ENCODE results near the gene QRFP. TPM values are rescaled to one million over a fixed set of nuclear protein-coding genes. Genes with fewer than 3 reads are reported as not detected.

QRFP gene
- total RNA-seq, 1 donor from 2014 or later: 0.48 TPM

DNA sequence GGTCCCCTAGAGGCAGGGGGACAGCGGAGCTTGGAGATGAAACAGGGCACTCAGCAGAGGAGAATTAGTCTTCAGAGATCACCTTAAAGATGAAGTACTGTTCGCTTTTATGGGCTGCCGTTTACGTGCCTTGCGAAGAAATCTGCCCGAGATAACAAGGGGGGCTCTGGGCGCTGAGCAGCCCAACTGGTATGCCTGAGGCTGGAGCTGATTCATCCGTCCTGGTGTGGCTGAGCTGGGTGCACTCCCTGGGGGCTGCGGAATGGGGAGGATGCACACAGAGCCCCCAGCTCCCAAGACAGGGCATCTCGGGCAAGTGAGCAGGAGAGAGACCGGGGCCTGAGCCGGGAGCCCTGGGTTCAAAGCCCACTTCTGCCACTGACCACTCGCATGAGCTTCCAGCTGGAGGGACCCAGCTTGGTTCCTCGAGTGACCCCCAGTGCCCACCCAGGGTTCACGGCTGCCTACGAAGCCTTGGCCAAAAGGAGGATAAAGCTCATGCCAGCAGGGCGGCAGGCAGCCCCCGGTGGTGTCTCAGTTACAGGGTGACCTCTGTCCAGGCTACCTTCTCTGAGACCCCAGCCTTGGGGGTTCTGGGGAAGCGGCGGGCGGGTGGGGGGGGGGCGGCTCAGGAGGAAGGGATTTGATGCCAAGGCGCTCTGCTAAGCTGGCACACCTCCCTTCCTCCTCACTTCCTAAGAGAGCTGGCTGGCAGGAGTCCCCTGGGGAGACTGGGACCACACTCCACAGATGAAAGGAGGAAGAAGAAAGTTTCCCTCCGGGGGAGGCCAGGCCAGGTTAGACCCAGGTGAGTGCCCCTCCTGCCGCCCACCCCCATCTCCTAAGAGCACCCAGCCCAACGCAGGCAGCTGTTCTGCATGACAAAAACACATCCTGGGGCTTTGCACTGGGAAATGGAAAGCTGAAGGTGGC is 36.8 kb upstream of the QRFP start:
- DNase-seq (ENCODE audit: low spot score): peak; percentile 86

- peak; percentile 84 for DNase-seq (ENCODE audit: low spot score)
Measured at GRCh38 chr9:130932255-130933079, 35.9 kb upstream of the QRFP start.

DNA sequence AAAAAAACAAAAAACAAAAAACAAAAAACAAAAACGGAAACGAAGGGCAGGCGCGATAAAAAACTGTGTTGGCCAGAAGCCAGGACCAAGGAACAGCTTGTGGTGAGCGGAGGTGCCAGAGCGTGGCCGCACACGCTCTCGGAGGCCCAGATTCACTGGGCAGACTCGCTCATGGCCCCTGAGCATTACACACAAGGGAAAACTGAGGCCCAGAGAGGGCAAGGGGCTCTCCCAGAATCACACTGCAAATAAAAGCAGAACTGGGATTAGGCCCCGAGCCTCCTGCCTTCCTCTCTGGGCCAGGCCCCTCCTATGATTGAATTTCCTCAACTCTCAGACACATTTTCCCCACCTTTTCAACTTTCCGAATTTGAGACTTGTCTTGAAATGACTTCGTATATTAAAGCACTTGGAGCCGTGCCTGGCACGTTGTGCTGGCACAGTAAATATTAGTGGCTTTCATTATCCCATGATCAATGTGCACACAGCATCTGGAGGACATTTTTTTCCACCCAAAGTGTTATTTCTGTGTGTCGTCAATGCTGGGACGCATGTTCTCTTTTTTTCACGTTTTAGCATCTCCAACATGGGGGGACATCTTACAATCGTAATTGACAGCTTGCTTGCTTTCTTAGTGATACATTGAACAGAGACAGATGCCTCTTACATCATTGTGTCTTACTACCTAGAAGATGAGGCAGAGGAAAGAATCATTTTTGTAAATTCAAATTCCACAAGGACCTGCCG is 35.1 kb upstream of the QRFP start:
- no peak for DNase-seq (ENCODE audit: low spot score)

GRCh38 chr9:130930804-130931349 is 34.3 kb upstream of the QRFP start:
- no peak for DNase-seq (ENCODE audit: low spot score)

- no peak for DNase-seq (ENCODE audit: low spot score)
Measured at GRCh38 chr9:130930132-130930803, 33.7 kb upstream of the QRFP start.

GRCh38 chr9:130929571-130930038 is 33.0 kb upstream of the QRFP start:
- no peak for DNase-seq (ENCODE audit: low spot score)

DNA sequence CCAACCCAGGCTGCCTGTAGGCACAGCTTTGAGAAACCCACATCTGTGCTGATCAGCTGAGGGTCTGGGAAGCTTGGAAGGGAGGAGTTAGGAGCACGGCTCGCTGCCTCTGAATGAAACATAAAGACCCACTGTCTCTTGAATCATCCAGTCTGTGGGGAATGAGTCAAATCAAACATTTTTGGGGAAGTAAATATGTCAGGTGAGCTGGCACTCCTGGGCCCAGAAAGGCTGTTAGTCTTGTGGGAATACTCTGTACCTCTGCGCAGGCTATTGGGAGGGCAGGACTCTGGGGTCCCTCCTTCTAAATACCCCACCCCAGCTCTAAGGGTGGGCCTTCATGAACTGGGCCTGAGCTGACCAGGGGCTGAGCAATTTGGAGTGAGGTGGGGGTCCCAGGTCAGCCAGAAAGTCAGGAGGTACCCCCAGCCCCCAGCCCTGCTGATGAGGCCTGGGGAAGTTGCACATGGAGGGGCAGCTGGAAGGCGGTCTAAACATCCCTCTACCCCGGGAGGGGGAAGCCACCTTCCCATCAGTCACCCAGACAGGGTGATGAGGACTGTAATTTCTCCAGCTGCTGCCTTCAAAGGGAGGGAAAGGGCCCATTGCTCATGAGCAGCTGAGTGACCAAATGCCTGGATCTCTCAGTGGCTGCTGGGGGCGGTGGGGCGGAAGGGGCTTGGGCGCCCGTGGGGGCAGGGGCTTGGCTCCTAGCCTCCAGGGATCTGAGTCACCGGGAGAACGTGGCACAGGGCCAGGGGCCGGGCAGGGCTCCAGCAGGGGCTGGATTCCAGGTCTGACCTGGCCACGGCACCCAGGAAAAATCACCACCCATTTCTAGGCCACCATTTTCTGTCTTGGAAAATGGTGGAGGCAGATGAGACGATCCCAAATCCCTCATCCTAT is 31.6 kb upstream of the QRFP start:
- no peak for DNase-seq (ENCODE audit: low spot score)

GRCh38 chr9:130927338-130927737 is 30.7 kb upstream of the QRFP start:
- no peak for DNase-seq (ENCODE audit: low spot score)

DNA sequence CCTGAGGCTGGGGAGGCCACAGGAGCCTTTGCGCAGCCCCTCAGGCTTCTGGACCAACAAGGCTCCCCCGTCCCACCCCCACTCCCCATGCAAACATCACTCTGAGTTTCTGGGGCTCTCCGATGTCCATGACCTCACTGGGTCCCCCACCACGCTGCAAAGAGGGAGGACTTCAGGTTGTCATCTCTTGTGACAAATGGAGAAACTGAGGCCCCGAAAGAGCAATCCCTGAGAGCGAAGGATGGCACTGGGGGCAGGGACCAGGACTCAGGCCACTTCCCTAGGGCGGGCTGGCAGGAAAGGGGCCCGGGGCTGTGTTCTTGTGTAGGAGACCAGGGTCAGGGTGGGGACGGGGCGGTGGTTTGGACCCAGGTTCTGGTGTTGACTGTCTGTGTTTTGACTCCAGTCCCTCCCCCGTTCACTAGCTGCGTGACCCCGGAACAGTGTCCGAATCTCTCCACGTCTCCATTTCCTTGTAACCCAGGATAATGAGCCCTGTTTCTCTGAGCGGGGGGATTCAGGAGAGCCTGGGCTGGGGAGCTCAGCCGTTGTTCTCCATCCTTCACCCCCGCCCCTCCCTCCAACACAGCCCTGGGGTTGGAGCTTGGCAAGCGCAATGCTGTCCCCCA is 28.6 kb upstream of the QRFP start:
- no peak for DNase-seq (ENCODE audit: low spot score)

DNA sequence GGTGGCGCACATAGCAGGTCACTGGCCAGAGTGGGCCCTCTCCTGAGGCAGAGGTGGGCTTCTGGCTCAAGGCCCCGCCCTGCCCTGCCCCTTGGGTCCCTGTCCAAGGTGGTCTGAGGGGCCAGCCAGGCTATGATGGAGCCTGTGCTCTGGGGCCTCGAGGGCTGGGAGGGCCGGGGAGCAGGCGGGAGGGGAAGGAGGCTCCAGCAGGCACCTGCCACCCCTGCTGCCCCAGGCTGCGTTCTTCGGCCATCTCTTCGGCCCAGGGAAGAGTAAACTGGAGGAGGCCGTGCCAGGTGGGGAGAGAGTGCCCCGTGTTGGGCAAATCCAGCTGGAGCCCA is 27.8 kb upstream of the QRFP start:
- DNase-seq (ENCODE audit: low spot score): no peak

DNA sequence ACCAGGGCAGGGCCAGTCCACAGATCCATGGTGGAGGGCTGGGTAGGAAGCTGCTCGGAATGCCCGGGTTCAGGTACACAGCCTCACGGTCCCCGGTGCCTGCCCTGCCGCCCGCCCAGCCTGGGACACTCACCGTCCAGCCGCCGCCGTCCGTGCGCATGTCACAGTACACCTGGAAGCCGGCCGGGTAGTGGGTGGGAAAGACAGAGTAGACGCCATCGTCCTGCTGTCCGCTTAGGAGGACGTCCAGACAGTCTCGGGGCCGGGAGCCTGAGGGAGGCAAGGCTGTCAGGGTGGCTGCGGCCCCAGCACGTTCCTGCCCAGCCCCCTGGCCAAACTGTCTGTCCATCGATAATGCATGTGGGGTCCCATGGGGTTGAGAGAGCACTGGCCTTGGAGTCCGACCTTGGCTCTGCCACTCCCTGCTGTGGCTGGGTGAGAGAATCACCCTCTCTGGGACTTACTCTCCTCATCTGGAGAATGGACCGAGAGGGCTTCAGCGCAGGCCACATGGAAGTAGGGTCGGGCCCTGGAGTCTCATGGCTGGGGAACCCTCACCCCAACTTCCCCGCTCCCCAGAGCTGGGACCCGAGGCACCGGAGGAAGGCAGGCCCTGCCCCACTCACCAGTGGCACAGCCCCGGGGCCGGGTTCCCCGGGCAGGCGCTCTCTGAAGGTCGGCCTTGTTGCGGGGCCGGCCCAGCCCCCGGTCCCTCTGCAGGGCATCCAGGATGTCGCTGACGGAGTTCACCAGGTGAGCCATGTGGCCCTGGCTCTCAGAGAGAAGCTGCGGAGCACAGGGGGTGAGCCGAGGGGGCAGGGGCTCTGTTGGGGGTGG is 27.2 kb upstream of the QRFP start:
- DNase-seq (ENCODE audit: low spot score): no peak

DNA sequence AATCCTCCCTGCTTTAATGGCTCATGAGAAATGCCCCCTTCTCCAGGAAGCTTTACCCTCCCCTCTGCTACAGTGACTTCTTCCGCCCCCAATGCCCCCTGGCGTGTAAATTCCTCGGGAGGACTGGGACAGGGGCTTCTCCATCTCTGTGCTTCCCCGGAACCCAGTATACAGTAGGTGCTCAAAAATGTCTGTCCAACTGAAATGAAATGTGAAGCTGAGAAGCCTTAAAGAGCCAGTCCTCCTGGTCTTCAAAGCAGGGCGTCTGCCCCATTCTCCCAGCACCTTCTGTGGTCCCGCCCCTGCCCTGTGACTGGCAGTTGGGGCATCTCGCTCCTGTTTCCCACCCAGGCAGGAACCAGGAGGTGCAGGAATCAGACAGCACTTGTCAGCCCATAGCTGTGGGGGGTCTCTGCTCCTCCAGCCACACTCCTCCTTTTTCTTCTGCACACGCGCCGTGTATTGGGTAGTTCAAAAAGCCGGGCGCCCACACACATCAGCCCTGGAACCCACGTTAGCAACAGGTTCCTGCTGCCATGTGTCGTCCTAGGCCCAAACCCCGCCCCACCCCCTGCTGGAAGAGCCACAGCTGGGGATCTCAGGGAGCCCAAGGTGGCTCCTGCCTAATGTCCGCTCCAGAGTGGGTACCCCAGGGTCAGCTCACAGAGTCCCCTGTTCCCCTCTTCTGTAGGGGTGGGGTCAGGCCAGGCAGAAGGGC is 26.4 kb upstream of the QRFP start:
- DNase-seq (ENCODE audit: low spot score): no peak

GRCh38 chr9:130921989-130922892 is 25.6 kb upstream of the QRFP start:
- DNase-seq (ENCODE audit: low spot score): no peak

DNA sequence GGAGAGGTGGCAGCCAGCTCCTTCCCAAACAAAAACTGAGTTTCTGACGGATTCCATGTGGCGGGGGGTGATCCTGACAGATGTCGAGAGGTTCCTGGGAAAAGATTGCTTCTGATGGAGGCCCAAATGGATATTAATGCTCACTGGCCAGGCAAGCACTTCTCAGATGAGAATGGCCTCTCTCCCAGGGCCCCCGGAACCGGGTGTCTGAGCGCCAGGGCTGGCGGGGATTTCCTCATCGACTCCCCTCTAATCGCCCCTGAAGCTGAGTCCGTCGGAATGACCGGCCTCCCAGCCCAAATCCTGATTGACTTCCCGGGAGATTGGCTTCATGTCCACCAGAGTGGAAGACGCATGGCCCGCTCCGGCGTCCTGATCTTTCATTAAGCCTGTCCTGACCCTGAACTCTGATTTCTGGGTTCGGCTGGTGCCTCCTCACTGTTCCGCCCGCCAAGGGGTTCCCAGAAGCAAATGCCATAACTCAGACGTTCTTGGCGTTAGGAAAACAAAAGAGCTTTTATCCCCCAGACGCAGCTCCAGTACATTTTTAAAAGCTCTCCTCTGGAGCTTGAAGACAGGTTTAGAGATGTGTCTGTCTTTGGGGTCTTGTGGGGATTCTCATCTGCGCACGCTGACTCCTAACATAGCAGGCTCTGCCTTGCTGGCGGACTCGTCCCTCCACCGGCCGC is 24.8 kb upstream of the QRFP start:
- DNase-seq (ENCODE audit: low spot score): peak; percentile 37

DNA sequence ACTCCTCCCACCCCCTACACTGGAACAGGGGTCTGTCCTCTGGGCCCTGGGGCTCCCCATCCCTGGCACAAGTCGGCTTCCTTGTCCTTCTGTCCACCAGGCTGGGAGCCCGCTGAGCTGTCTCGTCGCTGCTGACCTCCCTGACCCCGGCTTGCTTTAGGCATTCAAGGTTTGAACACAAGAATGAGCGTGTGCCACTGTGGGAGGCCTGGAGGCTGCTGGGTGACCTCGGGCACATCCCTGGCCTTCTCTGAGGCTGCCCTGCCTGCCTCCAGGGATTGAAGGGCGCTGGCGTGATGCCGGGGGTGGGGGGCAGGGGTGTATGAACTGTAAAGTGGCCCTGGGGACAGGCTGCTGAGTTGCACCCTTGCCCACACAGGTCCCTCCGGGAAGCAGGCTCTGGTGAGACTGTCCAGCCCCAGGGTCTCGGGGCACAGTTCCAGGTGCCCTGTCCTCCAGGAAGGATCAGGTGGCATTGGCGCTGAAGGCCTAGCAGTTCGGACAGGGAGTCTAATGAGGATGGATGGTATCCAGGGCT is 24.2 kb upstream of the QRFP start:
- no peak for DNase-seq (ENCODE audit: low spot score)

DNA sequence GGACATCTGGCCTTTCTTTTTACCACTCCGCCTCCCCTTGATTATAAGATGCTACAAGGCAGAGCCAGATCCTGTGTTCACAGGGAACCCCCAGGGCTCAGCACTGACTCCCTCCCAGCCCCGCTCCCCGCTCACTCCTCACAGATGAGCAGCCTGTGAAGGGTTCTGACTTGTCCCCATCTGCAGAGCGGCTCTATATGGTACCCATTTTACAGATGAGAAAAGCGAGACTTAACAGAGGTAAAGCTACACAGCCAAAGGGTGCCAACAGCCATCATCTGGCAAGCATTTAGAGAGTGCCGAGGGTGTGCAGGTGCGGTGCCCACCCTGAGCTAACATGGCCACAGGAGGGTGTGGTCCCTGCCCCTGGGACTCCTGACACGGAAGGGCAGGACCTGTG is 23.6 kb upstream of the QRFP start:
- no peak for DNase-seq (ENCODE audit: low spot score)
